GM12891 (cell line): Measurements from ENCODE around the gene INMT.

Source experiments
- POLR2A ChIP-seq: IDR thresholded peaks from 2 replicates; pipeline ENCODE4 v1.6.1; 2011; ENCODE audit warnings: low read depth, low read length, control low read depth
- POLR2AphosphoS5 ChIP-seq: IDR thresholded peaks from 2 replicates; pipeline ENCODE4 v1.6.1; 2011; ENCODE audit warnings: low read depth, low read length, control low read depth
- SPI1 ChIP-seq: IDR thresholded peaks from 2 replicates; pipeline ENCODE4 v1.6.1; 2011; ENCODE audit warnings: low read depth, low read length, control low read depth
- TAF1 ChIP-seq: IDR thresholded peaks from 2 replicates; pipeline ENCODE4 v1.6.1; 2011; ENCODE audit warnings: low read depth, low read length, control low read depth

GRCh38 chr7:30752484-30752883 lies 549 bp downstream of the INMT start:
- TF ChIP-seq POLR2A (no peak), TAF1 (no peak), POLR2AphosphoS5 (no peak), SPI1 (no peak)
